Measurements from ENCODE around the gene CDH22. TPM values are rescaled to one million over a fixed set of nuclear protein-coding genes. Genes with fewer than 3 reads are reported as not detected.

Gene CDH22
- total RNA-seq, 1 experiment from 2014 or later = not detected

- Histone ChIP-seq H3K36me3 (ENCODE audit: control insufficient read depth, insufficient read depth, low read length) (no peaks in the 10 kb centered on the region), H3K27me3 (ENCODE audit: control insufficient read depth, insufficient read depth, low read length) (peaks cover 11% of the 10 kb centered on the region; the same call in 1 of the 2 replicates), H3K4me1 (ENCODE audit: control insufficient read depth, insufficient read depth, low read length) (no peaks in the 10 kb centered on the region; the same call in 1 of the 2 replicates), H3K4me3 (ENCODE audit: low read depth in 2 of 2, low read length in 2 of 2) (no peak overlapping the region), H3K9me3 (ENCODE audit: control insufficient read depth, insufficient read depth, low read depth, low read length) (no peaks in the 10 kb centered on the region), H3K27ac (ENCODE audit: low read length) (no peak overlapping the region)
- ChIA-PET POLR2A (no interaction called here), CTCF (interaction anchor here (0.6 kb wide), 1 partner anchor 231 kb away, joined by 12 read pairs; no protein-coding TSS in a partner anchor)
- intact Hi-C loops (cut with micrococcal nuclease; ENCODE audit: unreplicated experiment) (no loop called here), in situ Hi-C loops (cut with HindIII; ENCODE audit: low pct_unique_long_range_greater_than_20kb, low sequenced_read_pairs) (no loop called here)
- no peak for TF ChIP-seq SIN3A (IDR thresholded peaks at IDR 0.05; ENCODE audit: borderline replicate concordance, insufficient read depth, low read depth, low read length)
- TF ChIP-seq TCF7L2 (IDR thresholded peaks at IDR 0.05; ENCODE audit: low read depth, low read length) = no peak
- BruUV-seq (replicated peaks) = no TSS peak
- ATAC-seq = no peak
- DNase-seq (ENCODE audit: low read depth, low spot score) = no peak
Measured at GRCh38 chr20:46284040-46284427, 24.3 kb downstream of the CDH22 start.

- Histone ChIP-seq H3K27me3 (ENCODE audit: control insufficient read depth, insufficient read depth, low read length) (peaks cover 11% of the 10 kb centered on the region; the same call in 1 of the 2 replicates), H3K27ac (ENCODE audit: low read length) (no peak overlapping the region), H3K4me1 (ENCODE audit: control insufficient read depth, insufficient read depth, low read length) (no peaks in the 10 kb centered on the region; the same call in 1 of the 2 replicates), H3K9me3 (ENCODE audit: control insufficient read depth, insufficient read depth, low read depth, low read length) (no peaks in the 10 kb centered on the region), H3K4me3 (ENCODE audit: low read depth in 2 of 2, low read length in 2 of 2) (no peak overlapping the region), H3K36me3 (ENCODE audit: control insufficient read depth, insufficient read depth, low read length) (no peaks in the 10 kb centered on the region)
- no peak for ATAC-seq
- ChIA-PET POLR2A (no interaction called here), CTCF (interaction anchor here (0.6 kb wide), 1 partner anchor 232 kb away, joined by 12 read pairs; no protein-coding TSS in a partner anchor)
- DNase-seq (ENCODE audit: low read depth, low spot score) = no peak
- BruUV-seq (replicated peaks) = no TSS peak
- in situ Hi-C loops (cut with HindIII; ENCODE audit: low pct_unique_long_range_greater_than_20kb, low sequenced_read_pairs) (no loop called here), intact Hi-C loops (cut with micrococcal nuclease; ENCODE audit: unreplicated experiment) (no loop called here)
- TF ChIP-seq CTCF (IDR thresholded peaks at IDR 0.05) (no peak), TCF7L2 (IDR thresholded peaks at IDR 0.05; ENCODE audit: low read depth, low read length) (no peak), SIN3A (IDR thresholded peaks at IDR 0.05; ENCODE audit: borderline replicate concordance, insufficient read depth, low read depth, low read length) (no peak)
Measured at GRCh38 chr20:46283426-46284039, 24.8 kb downstream of the CDH22 start.

- Histone ChIP-seq H3K27me3 (ENCODE audit: control insufficient read depth, insufficient read depth, low read length) (peaks cover 11% of the 10 kb centered on the region; the same call in 1 of the 2 replicates), H3K27ac (ENCODE audit: low read length) (no peak overlapping the region), H3K36me3 (ENCODE audit: control insufficient read depth, insufficient read depth, low read length) (no peaks in the 10 kb centered on the region), H3K4me3 (ENCODE audit: low read depth in 2 of 2, low read length in 2 of 2) (no peak overlapping the region), H3K4me1 (ENCODE audit: control insufficient read depth, insufficient read depth, low read length) (no peaks in the 10 kb centered on the region; the same call in 1 of the 2 replicates), H3K9me3 (ENCODE audit: control insufficient read depth, insufficient read depth, low read depth, low read length) (no peaks in the 10 kb centered on the region)
- no peak for ATAC-seq
- CTCF ChIA-PET = interaction anchor here (1.0 kb wide), 1 partner anchor 24 kb away, joined by 3 read pairs; no protein-coding TSS in a partner anchor
- TF ChIP-seq TCF7L2 (IDR thresholded peaks at IDR 0.05; ENCODE audit: low read depth, low read length) (no peak), REST (IDR thresholded peaks at IDR 0.05; ENCODE audit: insufficient read depth in 1 of 2, low read depth in 2 of 2, low read length in 1 of 2) (no peak), SIN3A (IDR thresholded peaks at IDR 0.05; ENCODE audit: borderline replicate concordance, insufficient read depth, low read depth, low read length) (no peak), POLR2AphosphoS5 (IDR thresholded peaks at IDR 0.05; ENCODE audit: low read depth, low read length) (no peak), CTCF (IDR thresholded peaks at IDR 0.05) (no peak)
- no peak for DNase-seq (ENCODE audit: low read depth, low spot score)
- in situ Hi-C loops (cut with HindIII; ENCODE audit: low pct_unique_long_range_greater_than_20kb, low sequenced_read_pairs) = no loop called here
- POLR2A ChIA-PET = no interaction called here
- intact Hi-C loops (cut with micrococcal nuclease; ENCODE audit: unreplicated experiment) = no loop called here
- no TSS peak for BruUV-seq (replicated peaks)
Measured at GRCh38 chr20:46282669-46283068, 25.6 kb downstream of the CDH22 start.
